Hepatocyte (in vitro differentiated cells): ENCODE measurements around the gene GNG13.

ENCODE experiments used
- EZH2 ChIP-seq: fragments of 200-600 bp; sonication (generic); IDR thresholded peaks from 2 replicates; pipeline ENCODE4 v1.6.1; 2016; ENCODE audit warnings: antibody characterized with exemption, mild to moderate bottlenecking, borderline replicate concordance
- TF ChIP-seq, protein P1 (sequence below): fragments of 200-600 bp; sonication (generic); IDR thresholded peaks from 2 replicates; pipeline ENCODE4 v1.5.1; 2016; ENCODE audit warnings: antibody characterized with exemption, mild to moderate bottlenecking; ENCODE audit not compliant: poor library complexity

DNA sequence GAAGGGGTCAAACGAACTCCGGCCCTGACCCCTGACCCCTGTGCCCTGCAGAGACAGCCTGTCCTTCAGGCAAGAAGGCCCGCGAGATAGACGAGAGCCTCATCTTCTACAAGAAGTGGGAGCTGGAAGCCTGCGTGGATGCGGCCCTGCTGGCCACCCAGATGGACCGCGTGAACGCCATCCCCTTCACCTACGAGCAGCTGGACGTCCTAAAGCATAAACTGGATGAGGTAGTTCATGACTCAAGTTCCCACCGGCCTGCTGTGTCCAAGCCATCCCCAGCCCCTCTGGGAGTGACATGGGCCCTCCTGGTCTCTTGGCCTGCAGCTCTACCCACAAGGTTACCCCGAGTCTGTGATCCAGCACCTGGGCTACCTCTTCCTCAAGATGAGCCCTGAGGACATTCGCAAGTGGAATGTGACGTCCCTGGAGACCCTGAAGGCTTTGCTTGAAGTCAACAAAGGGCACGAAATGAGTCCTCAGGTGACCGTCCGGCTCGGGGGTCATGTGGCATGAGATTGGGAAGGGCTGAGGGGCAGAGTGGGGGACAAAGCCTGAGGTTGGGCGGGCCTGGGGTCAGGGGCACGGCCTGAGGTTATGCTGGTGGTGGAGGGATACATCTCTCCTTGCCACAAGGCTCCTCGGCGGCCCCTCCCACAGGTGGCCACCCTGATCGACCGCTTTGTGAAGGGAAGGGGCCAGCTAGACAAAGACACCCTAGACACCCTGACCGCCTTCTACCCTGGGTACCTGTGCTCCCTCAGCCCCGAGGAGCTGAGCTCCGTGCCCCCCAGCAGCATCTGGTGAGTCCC is 34.3 kb downstream of the GNG13 start:
- TF ChIP-seq, protein P1, sequence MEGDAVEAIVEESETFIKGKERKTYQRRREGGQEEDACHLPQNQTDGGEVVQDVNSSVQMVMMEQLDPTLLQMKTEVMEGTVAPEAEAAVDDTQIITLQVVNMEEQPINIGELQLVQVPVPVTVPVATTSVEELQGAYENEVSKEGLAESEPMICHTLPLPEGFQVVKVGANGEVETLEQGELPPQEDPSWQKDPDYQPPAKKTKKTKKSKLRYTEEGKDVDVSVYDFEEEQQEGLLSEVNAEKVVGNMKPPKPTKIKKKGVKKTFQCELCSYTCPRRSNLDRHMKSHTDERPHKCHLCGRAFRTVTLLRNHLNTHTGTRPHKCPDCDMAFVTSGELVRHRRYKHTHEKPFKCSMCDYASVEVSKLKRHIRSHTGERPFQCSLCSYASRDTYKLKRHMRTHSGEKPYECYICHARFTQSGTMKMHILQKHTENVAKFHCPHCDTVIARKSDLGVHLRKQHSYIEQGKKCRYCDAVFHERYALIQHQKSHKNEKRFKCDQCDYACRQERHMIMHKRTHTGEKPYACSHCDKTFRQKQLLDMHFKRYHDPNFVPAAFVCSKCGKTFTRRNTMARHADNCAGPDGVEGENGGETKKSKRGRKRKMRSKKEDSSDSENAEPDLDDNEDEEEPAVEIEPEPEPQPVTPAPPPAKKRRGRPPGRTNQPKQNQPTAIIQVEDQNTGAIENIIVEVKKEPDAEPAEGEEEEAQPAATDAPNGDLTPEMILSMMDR = no peak
- no peak for TF ChIP-seq EZH2
